ENCODE results near the gene LPAR3.

LPAR3 gene

GRCh38 chr1:84871181-84871580 lies 21.8 kb downstream of the LPAR3 start:
- H4K5ac ChIP-seq (ENCODE audit: low read length) = no peak overlapping the region

GRCh38 chr1:84870591-84870990 lies 22.4 kb downstream of the LPAR3 start:
- Histone ChIP-seq H2BK120ac (ENCODE audit: low read depth, low read length) (no peak overlapping the region), H3K79me1 (ENCODE audit: low read length) (no peaks in the 10 kb centered on the region), H3K79me2 (ENCODE audit: control insufficient read depth, insufficient read depth, low read length) (no peaks in the 10 kb centered on the region), H2BK5ac (ENCODE audit: low read length) (no peak overlapping the region), H3K4me2 (ENCODE audit: low read length) (no peak overlapping the region), H4K8ac (ENCODE audit: low read depth, low read length) (no peak overlapping the region), H3K9ac (ENCODE audit: low read length) (no peak overlapping the region), H3K27me3 (ENCODE audit: insufficient read depth, low read length, poor library complexity) (no peaks in the 10 kb centered on the region), H3K36me3 (ENCODE audit: control insufficient read depth, insufficient read depth, low read length) (no peaks in the 10 kb centered on the region), H3K23ac (ENCODE audit: low read length) (no peak overlapping the region), H3K4me3 (ENCODE audit: low read length) (no peak overlapping the region), H3K27ac (ENCODE audit: low read depth, low read length) (no peak overlapping the region), H2AK5ac (ENCODE audit: low read length) (no peak overlapping the region), H4K5ac (ENCODE audit: low read length) (no peak overlapping the region), H3K4me1 (ENCODE audit: control insufficient read depth, low read depth, low read length) (no peaks in the 10 kb centered on the region), H3K18ac (ENCODE audit: low read length) (no peak overlapping the region), H2BK15ac (replicated peaks; ENCODE audit: low read depth) (no peak overlapping the region), H3K4ac (ENCODE audit: low read depth, low read length) (no peak overlapping the region), H3K56ac (ENCODE audit: low read length) (no peak overlapping the region)
- DNase-seq = no peak
- WGBS (ENCODE audit: extremely low coverage, insufficient coverage, low lambda C conversion rate) = no CpG with 5 or more reads among the region's 2 CpGs

More at GRCh38 chr1:84871181-84871580, 21.8 kb downstream of the LPAR3 start:
- Histone ChIP-seq H2AK5ac (ENCODE audit: low read length) (no peak overlapping the region), H3K27ac (ENCODE audit: low read depth, low read length) (no peak overlapping the region), H3K9ac (ENCODE audit: low read length) (no peak overlapping the region), H3K27me3 (ENCODE audit: insufficient read depth, low read length, poor library complexity) (no peaks in the 10 kb centered on the region), H3K36me3 (ENCODE audit: control insufficient read depth, insufficient read depth, low read length) (no peaks in the 10 kb centered on the region), H3K79me2 (ENCODE audit: control insufficient read depth, insufficient read depth, low read length) (no peaks in the 10 kb centered on the region), H3K4me2 (ENCODE audit: low read length) (no peak overlapping the region), H3K23ac (ENCODE audit: low read length) (no peak overlapping the region), H3K4me1 (ENCODE audit: control insufficient read depth, low read depth, low read length) (no peaks in the 10 kb centered on the region), H3K4me3 (ENCODE audit: low read length) (no peak overlapping the region), H3K79me1 (ENCODE audit: low read length) (no peaks in the 10 kb centered on the region), H3K56ac (ENCODE audit: low read length) (no peak overlapping the region), H2BK120ac (ENCODE audit: low read depth, low read length) (no peak overlapping the region), H4K8ac (ENCODE audit: low read depth, low read length) (no peak overlapping the region), H3K18ac (ENCODE audit: low read length) (no peak overlapping the region), H3K4ac (ENCODE audit: low read depth, low read length) (no peak overlapping the region), H2BK15ac (replicated peaks; ENCODE audit: low read depth) (no peak overlapping the region), H2BK5ac (ENCODE audit: low read length) (no peak overlapping the region)
- DNase-seq = no peak

GRCh38 chr1:84869720-84870119 lies 23.3 kb downstream of the LPAR3 start:
- DNase-seq = no peak
- Histone ChIP-seq H3K9ac (ENCODE audit: low read length) (no peak overlapping the region), H3K56ac (ENCODE audit: low read length) (no peak overlapping the region)

GRCh38 chr1:84862810-84863251 lies 30.2 kb downstream of the LPAR3 start:
- H3K79me1 ChIP-seq (ENCODE audit: low read length) = no peaks in the 10 kb centered on the region
- no peak overlapping the region for H2BK15ac ChIP-seq (replicated peaks; ENCODE audit: low read depth)

More at GRCh38 chr1:84869720-84870119, 23.3 kb downstream of the LPAR3 start:
- Histone ChIP-seq H3K23ac (ENCODE audit: low read length) (no peak overlapping the region), H2BK5ac (ENCODE audit: low read length) (no peak overlapping the region), H3K4me2 (ENCODE audit: low read length) (no peak overlapping the region), H3K4me1 (ENCODE audit: control insufficient read depth, low read depth, low read length) (no peaks in the 10 kb centered on the region), H2AK5ac (ENCODE audit: low read length) (no peak overlapping the region), H3K4me3 (ENCODE audit: low read length) (no peak overlapping the region), H4K5ac (ENCODE audit: low read length) (no peak overlapping the region), H3K4ac (ENCODE audit: low read depth, low read length) (no peak overlapping the region), H3K79me2 (ENCODE audit: control insufficient read depth, insufficient read depth, low read length) (no peaks in the 10 kb centered on the region), H4K8ac (ENCODE audit: low read depth, low read length) (no peak overlapping the region), H3K27me3 (ENCODE audit: insufficient read depth, low read length, poor library complexity) (no peaks in the 10 kb centered on the region), H3K79me1 (ENCODE audit: low read length) (no peaks in the 10 kb centered on the region), H2BK120ac (ENCODE audit: low read depth, low read length) (no peak overlapping the region), H3K18ac (ENCODE audit: low read length) (no peak overlapping the region), H3K27ac (ENCODE audit: low read depth, low read length) (no peak overlapping the region), H3K36me3 (ENCODE audit: control insufficient read depth, insufficient read depth, low read length) (no peaks in the 10 kb centered on the region), H2BK15ac (replicated peaks; ENCODE audit: low read depth) (no peak overlapping the region)
- WGBS (ENCODE audit: extremely low coverage, insufficient coverage, low lambda C conversion rate) = no CpG with 5 or more reads among the region's 1 CpG

GRCh38 chr1:84861988-84862644 lies 30.9 kb downstream of the LPAR3 start:
- no peak overlapping the region for H3K9ac ChIP-seq (ENCODE audit: low read length)

More at GRCh38 chr1:84862810-84863251, 30.2 kb downstream of the LPAR3 start:
- no peak overlapping the region for H3K4ac ChIP-seq (ENCODE audit: low read depth, low read length)
- H3K56ac ChIP-seq (ENCODE audit: low read length) = no peak overlapping the region
- H3K79me2 ChIP-seq (ENCODE audit: control insufficient read depth, insufficient read depth, low read length) = no peaks in the 10 kb centered on the region
- H3K4me1 ChIP-seq (ENCODE audit: control insufficient read depth, low read depth, low read length) = no peaks in the 10 kb centered on the region
- no peaks in the 10 kb centered on the region for H3K27me3 ChIP-seq (ENCODE audit: insufficient read depth, low read length, poor library complexity)
- WGBS (ENCODE audit: extremely low coverage, insufficient coverage, low lambda C conversion rate) = no CpG with 5 or more reads among the region's 5 CpGs
- H3K36me3 ChIP-seq (ENCODE audit: control insufficient read depth, insufficient read depth, low read length) = no peaks in the 10 kb centered on the region
- DNase-seq = no peak
- H3K23ac ChIP-seq (ENCODE audit: low read length) = no peak overlapping the region
- no peak overlapping the region for H2BK5ac ChIP-seq (ENCODE audit: low read length)
- no peak overlapping the region for H3K4me3 ChIP-seq (ENCODE audit: low read length)
- H3K18ac ChIP-seq (ENCODE audit: low read length) = no peak overlapping the region
- H2AK5ac ChIP-seq (ENCODE audit: low read length) = no peak overlapping the region
- H2BK120ac ChIP-seq (ENCODE audit: low read depth, low read length) = no peak overlapping the region
- no peak overlapping the region for H3K4me2 ChIP-seq (ENCODE audit: low read length)
- no peak overlapping the region for H3K9ac ChIP-seq (ENCODE audit: low read length)
- no peak overlapping the region for H4K8ac ChIP-seq (ENCODE audit: low read depth, low read length)
- no peak overlapping the region for H3K27ac ChIP-seq (ENCODE audit: low read depth, low read length)
- no peak overlapping the region for H4K5ac ChIP-seq (ENCODE audit: low read length)

GRCh38 chr1:84861516-84861915 lies 31.5 kb downstream of the LPAR3 start:
- Histone ChIP-seq H4K5ac (ENCODE audit: low read length) (no peak overlapping the region), H3K79me1 (ENCODE audit: low read length) (no peaks in the 10 kb centered on the region), H3K27ac (ENCODE audit: low read depth, low read length) (no peak overlapping the region), H3K9ac (ENCODE audit: low read length) (no peak overlapping the region), H2AK5ac (ENCODE audit: low read length) (no peak overlapping the region), H3K23ac (ENCODE audit: low read length) (no peak overlapping the region), H3K4me1 (ENCODE audit: control insufficient read depth, low read depth, low read length) (no peaks in the 10 kb centered on the region), H3K18ac (ENCODE audit: low read length) (no peak overlapping the region), H2BK15ac (replicated peaks; ENCODE audit: low read depth) (no peak overlapping the region), H3K4ac (ENCODE audit: low read depth, low read length) (no peak overlapping the region), H3K4me2 (ENCODE audit: low read length) (no peak overlapping the region), H3K36me3 (ENCODE audit: control insufficient read depth, insufficient read depth, low read length) (no peaks in the 10 kb centered on the region), H2BK5ac (ENCODE audit: low read length) (no peak overlapping the region), H3K79me2 (ENCODE audit: control insufficient read depth, insufficient read depth, low read length) (no peaks in the 10 kb centered on the region), H4K8ac (ENCODE audit: low read depth, low read length) (no peak overlapping the region), H3K4me3 (ENCODE audit: low read length) (no peak overlapping the region), H2BK120ac (ENCODE audit: low read depth, low read length) (no peak overlapping the region), H3K56ac (ENCODE audit: low read length) (no peak overlapping the region), H3K27me3 (ENCODE audit: insufficient read depth, low read length, poor library complexity) (no peaks in the 10 kb centered on the region)
- WGBS (ENCODE audit: extremely low coverage, insufficient coverage, low lambda C conversion rate) = no CpG with 5 or more reads among the region's 1 CpG
- DNase-seq = no peak

More at GRCh38 chr1:84861988-84862644, 30.9 kb downstream of the LPAR3 start:
- Histone ChIP-seq H3K23ac (ENCODE audit: low read length) (no peak overlapping the region), H3K79me1 (ENCODE audit: low read length) (no peaks in the 10 kb centered on the region), H4K8ac (ENCODE audit: low read depth, low read length) (no peak overlapping the region), H3K36me3 (ENCODE audit: control insufficient read depth, insufficient read depth, low read length) (no peaks in the 10 kb centered on the region), H3K4me1 (ENCODE audit: control insufficient read depth, low read depth, low read length) (no peaks in the 10 kb centered on the region), H2BK5ac (ENCODE audit: low read length) (no peak overlapping the region), H4K5ac (ENCODE audit: low read length) (no peak overlapping the region), H3K27me3 (ENCODE audit: insufficient read depth, low read length, poor library complexity) (no peaks in the 10 kb centered on the region), H3K4me3 (ENCODE audit: low read length) (no peak overlapping the region), H2BK15ac (replicated peaks; ENCODE audit: low read depth) (no peak overlapping the region), H3K4me2 (ENCODE audit: low read length) (no peak overlapping the region), H2AK5ac (ENCODE audit: low read length) (no peak overlapping the region), H3K56ac (ENCODE audit: low read length) (no peak overlapping the region), H3K79me2 (ENCODE audit: control insufficient read depth, insufficient read depth, low read length) (no peaks in the 10 kb centered on the region), H3K27ac (ENCODE audit: low read depth, low read length) (no peak overlapping the region), H3K18ac (ENCODE audit: low read length) (no peak overlapping the region), H3K4ac (ENCODE audit: low read depth, low read length) (no peak overlapping the region), H2BK120ac (ENCODE audit: low read depth, low read length) (no peak overlapping the region)
- DNase-seq = no peak
- WGBS (ENCODE audit: extremely low coverage, insufficient coverage, low lambda C conversion rate) = no CpG with 5 or more reads among the region's 6 CpGs
